Upper lobe of left lung (tissue), 4 donors: Measurements from ENCODE around the gene PARVA.

Source experiments
- EP300 ChIP-seq, 4 donors: sonication (generic); formaldehyde crosslinking; IDR thresholded peaks; one replicate each; pipeline ENCODE4 v1.5.1; 2017; ENCODE audit warnings: antibody characterized with exemption in 4 of 4, control low read depth in 2 of 4
- POLR2A ChIP-seq, 4 donors: fragments of 450-650 bp; IDR thresholded peaks; one replicate each; pipeline ENCODE4 v1.5.1; 2016 to 2017; ENCODE audit warnings: antibody characterized with exemption in 4 of 4, mild to moderate bottlenecking in 2 of 4
- POLR2AphosphoS5 ChIP-seq, 2 donors: sonication (generic); formaldehyde crosslinking; IDR thresholded peaks; one replicate each; pipeline ENCODE4 v1.5.1; 2017; ENCODE audit warnings: antibody characterized with exemption in 2 of 2
- TF ChIP-seq, protein P1 (sequence below), 6 experiments: fragments of 450-650 bp in 4 of 6; fragments of 200-600 bp in 2 of 6; sonication (generic) in 2 of 6; IDR thresholded peaks; one replicate each; pipeline ENCODE4 v1.5.1; 2016 to 2019; ENCODE audit warnings: antibody characterized with exemption in 6 of 6

DNA sequence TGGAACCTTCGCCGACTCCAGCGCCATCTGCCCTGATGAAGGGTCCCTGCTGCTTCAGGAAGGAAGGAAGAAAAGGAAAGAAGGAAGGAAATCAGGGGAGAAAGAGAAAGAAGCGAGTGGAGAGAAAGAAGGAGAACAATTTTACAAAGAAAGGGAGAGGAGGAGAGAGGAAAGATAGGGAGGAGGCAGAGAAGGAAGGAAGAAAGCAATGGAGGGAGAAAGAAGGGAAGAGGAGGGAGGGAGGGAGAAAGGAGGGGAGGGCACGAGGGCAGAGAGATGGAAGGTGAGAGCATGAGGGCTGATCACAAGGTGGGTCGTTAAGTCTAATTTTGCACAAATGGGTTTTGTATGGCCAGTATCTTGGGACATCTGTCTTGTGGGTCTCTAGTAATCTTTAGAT, 39.2 kb downstream of the PARVA start:
- TF ChIP-seq, protein P1, sequence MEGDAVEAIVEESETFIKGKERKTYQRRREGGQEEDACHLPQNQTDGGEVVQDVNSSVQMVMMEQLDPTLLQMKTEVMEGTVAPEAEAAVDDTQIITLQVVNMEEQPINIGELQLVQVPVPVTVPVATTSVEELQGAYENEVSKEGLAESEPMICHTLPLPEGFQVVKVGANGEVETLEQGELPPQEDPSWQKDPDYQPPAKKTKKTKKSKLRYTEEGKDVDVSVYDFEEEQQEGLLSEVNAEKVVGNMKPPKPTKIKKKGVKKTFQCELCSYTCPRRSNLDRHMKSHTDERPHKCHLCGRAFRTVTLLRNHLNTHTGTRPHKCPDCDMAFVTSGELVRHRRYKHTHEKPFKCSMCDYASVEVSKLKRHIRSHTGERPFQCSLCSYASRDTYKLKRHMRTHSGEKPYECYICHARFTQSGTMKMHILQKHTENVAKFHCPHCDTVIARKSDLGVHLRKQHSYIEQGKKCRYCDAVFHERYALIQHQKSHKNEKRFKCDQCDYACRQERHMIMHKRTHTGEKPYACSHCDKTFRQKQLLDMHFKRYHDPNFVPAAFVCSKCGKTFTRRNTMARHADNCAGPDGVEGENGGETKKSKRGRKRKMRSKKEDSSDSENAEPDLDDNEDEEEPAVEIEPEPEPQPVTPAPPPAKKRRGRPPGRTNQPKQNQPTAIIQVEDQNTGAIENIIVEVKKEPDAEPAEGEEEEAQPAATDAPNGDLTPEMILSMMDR (IDR thresholded peaks at IDR 0.05) = no peak
- no peak for TF ChIP-seq POLR2AphosphoS5 (IDR thresholded peaks at IDR 0.05)
- no peak for TF ChIP-seq POLR2A (IDR thresholded peaks at IDR 0.05)
- no peak for TF ChIP-seq EP300 (IDR thresholded peaks at IDR 0.05)
